Retina (tissue), 1 donor: ENCODE data around the gene RGPD3.
"Not testable (repeated sequence)": the region's sequence is repeated elsewhere in the genome, so short reads cannot be mapped to it uniquely, and the experiment has no call there.

Experiments
- DNase-seq: peaks from one replicate; pipeline ENCODE4 v3.0.0-alpha.2; 2016

The RGPD3 gene

DNA sequence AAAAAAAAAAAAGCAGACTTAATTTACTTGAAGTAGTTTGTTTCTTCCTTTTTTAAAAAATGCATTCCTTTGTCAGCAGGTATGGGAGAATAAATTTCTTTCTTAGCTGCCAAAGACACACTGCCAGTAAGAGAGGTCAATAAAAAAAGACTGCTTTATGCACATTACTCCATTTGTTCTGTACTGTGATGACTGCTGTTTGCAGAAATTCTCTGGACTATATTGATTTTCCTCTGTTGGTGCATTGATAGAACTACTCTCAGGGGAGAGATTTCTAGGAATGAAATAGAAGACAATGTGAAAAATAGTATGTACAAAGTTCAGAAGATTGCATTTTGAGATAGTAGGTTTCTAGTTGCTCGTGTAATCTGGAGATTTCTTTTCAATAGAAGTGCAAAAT, 11.3 kb upstream of the RGPD3 start:
- DNase-seq = not testable (repeated sequence)

DNA sequence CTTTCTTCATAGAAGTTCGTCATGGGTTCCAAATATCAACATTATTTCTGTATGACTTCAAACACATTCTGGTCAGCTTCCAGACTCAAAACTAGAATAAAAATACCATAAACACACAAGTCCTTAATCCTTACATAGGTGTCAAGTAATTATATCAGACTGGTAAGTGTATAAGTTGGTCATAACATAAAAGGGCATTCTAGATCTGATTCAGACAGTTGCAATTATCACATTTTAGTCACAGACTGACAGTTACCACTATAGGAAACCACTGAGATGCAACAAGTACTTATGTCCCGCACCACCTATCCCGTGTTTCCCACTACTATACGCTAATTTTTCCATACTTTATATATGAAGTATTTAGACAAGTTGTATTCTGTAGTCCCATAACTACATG, 9.4 kb upstream of the RGPD3 start:
- DNase-seq = not testable (repeated sequence)

DNA sequence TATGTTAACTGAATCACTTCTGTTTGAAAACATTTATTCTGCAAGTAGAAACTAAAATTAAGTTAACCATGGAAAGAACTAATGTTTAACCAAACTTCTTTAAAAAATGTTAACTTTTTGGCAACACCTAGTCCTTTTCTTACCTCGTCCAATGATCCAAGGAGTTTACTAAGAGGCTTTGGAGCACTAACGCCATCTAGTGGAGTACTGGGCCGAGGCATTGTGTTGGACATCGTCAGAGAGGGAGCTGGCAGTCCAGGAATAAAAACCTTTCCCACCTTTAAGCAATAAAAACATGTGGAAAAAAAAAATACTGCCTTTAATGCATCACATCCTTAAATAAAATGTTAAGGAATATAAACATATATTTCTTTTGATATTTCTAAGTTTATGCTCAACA, 2.4 kb upstream of the RGPD3 start:
- not testable (repeated sequence) for DNase-seq

DNA sequence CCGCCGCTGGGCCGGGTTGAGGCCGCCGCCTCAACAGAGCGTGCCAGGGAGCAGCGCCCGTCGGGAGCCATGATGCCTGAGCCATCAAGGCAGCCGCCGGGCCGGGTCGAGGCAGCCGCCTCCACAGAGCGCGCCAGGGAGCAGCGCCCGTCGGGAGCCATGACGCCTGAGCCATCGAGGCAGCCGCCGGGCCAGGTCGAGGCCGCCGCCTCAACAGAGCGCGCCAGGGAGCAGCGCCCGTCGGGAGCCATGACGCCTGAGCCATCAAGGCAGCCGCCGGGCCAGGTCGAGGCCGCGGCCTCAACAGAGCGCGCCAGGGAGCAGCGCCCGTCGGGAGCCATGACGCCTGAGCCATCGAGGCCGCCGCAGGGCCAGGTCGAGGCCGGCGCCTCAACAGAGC, 697 bp downstream of the RGPD3 start:
- DNase-seq = not testable (repeated sequence)

DNA sequence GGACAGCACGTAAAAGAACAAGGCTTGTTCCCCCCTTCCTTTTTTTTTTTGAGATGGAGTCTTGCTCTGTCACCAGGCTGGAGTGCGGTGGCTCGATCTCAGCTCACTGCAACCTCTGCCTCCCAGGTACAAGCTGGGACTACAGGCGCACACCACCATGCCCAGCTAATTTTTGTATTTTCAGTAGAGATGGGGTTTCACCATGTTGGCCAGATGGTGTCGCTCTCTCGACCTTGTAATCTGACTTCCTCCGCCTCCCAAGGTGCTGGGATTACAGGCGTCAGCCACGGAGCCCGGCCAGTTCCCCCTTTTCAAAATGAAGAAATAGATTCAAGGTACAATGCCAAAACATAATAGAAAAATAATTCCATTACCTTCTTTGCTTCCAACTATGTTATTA, 6.3 kb downstream of the RGPD3 start:
- DNase-seq = not testable (repeated sequence)

DNA sequence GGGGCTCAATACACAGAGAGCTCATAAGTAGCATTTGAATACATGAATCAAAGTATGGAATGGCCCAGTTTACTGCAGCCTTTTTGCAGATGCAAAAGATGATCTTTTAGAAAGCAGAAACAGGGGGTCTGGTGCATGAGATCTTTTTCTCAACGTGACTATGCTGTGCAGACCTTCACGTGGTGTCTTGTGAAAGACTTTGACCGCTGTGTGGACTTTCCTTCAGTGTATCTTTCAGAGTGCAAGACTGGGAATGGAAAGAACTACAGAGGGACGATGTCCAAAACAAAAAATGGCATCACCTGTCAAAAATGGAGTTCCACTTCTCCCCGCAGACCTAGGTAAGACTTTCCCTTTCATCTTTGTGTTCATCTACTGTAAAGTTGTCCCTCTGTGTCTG, 77.5 kb downstream of the RGPD3 start:
- not testable (repeated sequence) for DNase-seq

DNA sequence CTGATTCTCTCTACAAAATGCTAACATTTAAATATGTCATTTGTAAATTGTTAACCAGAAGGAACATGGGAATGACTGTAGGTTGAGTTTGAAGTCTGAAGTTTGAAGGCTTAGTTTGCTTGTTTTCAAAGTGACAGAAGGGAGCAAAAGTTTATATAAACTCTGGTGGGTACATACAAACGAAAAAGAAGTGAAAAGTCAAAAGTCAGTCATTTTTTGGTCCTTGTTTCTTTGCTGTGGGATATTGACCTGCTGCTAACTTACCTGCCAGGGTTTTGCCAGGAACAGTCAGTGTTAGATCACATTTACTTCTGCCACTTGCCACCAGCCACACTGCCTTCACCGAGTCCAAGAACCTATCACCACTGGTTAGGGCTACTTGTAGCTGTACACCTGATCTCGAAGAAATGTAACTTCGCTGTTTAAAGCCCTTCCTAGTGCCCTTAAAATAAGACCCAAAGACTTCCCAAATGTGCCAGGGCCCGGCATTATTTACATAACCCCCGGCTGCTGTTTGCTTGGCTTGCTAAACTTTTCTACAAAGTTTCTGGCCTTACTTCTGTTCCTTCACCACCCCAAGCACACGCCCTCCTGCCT, 79.3 kb downstream of the RGPD3 start:
- DNase-seq = not testable (repeated sequence)

DNA sequence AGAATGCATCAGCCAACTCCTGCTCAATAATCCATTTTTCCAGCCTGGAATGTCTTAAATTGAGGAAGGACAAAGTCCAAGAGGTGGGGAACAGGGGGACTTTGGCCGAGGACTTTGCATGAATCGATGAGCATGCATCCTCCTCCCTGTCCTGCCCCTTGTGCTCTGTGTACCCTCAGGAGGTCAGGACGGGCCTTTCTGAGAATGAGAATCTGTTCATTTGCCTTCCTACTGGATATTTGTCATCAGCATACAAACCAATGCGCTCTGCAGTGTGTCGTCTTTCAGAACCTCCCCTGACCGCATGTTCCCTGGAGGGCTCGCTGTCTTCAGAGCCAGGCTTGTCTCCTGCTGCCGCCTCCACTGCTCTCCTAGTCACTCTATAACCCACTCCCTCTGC, 83.7 kb downstream of the RGPD3 start:
- not testable (repeated sequence) for DNase-seq

DNA sequence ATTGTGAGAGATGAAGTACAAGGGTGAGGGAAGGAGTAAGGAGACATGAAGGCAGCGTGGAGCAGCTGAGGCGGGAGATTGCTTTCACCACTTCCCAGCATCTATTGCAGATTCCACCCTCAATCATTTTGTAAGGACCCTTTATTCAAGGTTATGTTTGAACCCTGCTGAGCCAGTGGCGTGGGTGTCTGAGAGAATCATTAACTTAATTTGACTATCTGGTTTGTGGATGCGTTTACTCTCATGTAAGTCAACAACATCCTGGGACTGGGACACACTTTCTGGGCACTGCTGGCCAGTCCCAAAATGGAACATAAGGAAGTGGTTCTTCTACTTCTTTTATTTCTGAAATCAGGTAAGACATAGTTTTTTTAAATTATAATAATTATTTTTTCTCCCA, 86.3 kb downstream of the RGPD3 start:
- not testable (repeated sequence) for DNase-seq

DNA sequence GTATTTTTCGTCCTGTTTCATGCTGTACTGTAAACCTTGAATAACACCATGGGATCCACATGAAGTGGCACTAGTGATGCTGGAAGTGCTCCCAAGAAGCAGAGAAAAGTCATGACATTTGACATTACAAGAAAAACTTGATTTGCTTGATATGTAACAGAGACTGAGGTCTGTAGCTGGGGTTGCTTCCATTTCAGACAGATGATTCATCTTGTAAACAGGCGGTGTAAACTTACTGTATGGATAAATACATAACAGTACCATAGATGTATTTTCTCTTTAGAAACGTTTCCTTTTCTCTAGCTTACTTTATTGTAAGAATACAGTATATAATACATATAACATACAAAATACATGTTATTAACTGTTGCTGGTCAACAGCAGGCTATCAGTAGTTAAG, 88.6 kb downstream of the RGPD3 start:
- not testable (repeated sequence) for DNase-seq

DNA sequence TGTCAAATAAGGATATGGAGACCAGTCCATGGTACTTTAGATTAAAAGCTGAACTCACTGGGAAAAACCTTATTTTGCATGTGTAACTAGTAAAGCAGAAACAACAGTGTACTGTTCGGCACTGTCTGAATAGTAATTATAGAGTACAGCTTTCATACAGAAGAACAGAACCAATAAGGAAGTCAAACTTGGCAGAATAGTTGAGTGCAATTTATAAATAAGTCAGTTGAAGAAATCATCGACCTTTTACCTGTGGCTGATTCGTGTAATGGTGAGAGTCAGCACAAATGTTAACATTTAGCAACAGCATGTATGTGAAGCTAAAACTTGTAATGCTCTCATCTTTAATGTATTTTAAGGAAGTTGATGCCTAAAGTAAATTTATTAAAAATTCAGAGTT, 99.0 kb downstream of the RGPD3 start:
- not testable (repeated sequence) for DNase-seq

DNA sequence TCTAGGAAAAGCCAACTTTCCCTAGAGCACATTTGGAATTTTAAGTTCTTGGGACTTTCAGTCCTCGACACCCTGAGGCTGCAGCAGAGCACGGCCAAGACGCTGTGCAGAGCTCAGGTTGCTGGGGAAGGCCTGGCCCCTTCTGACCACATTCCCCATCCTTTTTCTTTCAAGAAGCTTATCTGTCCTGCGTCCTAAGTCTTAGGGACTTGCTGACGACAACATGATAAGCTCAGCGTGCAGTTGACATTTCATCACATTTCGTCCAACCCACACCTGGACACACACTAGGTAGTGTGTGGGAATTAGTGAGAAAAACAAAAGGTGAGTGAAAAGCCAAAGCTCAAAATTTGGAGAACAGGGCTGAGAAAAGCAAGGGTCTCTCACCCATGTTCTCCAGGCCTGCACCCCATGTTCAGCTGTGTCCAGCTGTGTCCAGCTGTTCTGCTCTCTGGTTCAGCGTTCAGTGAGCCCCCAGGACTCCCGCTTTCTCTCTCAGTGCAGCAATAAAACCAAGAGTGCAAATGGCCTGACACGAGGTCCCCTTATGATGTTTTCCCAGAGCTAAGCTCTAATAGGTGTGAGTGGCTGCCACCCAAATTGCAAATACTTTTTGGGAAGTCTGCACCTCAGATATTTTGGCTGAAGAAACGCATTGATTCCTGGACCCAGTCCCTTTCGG, 101.9 kb downstream of the RGPD3 start:
- no peak for DNase-seq

DNA sequence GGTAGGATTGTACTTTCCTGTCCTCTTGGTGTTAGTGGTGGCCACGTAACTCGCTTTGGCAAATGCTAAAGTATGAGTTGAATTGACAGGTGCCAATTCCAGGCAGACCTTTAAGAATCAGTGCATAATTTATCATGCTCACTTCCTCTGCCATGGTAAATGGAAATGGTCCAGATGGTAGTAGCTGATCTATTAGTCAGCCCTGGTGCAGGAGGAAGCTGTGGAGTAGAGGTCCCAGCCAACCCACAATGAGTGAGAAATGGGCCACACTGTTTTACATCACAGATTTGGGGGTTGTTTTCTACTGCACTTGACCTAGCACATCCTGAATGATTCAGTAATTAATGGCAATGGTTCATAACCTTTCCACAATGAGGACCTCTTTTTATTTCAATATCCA, 104.4 kb downstream of the RGPD3 start:
- no peak for DNase-seq

DNA sequence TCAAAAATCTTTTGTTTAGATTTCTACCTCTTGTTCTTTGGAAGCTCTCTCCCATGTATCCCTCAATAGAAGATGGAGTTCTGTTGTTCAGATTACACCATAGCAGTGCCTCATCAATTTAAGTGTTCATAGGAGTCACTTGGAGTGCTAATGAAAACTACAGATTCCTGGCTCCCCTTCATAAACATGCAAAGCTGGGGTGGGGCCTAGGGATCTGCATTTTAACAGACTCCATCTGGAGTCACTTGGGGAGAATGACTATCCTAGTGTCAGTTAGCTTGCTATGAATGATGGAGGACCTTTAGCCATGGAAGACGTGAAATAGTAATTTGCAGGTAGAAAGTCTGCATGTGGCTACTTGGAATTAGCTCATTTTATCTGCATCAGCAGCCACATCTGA, 105.4 kb downstream of the RGPD3 start:
- DNase-seq = no peak

DNA sequence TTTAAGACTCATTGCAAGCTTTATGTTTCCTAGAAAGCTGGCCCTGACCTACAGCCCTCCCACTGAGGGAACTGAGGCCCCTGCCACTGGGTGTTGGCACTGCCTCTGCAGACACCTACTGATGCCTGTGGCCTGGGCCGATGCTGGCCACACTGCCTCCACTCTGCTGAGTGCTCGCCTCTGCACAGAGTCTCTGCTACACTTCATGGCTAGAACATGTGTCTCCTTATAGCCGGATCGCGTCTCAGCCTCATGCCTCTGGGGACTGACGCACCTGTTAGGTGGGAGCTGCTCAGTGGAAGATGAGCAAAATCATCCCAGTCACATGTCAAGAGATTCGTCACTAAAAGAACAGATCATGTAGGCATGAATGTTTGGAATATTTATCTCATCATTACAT, 108.7 kb downstream of the RGPD3 start:
- DNase-seq = no peak

DNA sequence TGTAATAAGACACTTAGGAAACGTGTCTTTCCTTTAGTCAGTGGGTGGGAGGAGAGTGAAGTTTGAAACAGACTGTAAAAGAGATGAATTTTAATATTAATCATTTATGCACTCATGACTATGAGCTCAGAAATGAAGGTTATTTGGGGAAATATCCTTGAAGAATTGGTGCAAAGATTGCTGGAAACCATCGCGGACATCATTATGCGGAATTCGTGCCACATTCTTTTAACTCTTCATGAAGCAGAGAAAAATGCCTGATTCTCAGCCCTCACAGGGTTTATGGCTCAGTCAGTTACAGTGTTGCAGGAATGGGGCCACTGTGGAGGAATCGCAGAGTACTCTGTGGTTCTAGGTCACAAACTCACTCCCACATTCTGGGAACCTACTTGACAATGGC, 109.7 kb downstream of the RGPD3 start:
- DNase-seq = no peak

DNA sequence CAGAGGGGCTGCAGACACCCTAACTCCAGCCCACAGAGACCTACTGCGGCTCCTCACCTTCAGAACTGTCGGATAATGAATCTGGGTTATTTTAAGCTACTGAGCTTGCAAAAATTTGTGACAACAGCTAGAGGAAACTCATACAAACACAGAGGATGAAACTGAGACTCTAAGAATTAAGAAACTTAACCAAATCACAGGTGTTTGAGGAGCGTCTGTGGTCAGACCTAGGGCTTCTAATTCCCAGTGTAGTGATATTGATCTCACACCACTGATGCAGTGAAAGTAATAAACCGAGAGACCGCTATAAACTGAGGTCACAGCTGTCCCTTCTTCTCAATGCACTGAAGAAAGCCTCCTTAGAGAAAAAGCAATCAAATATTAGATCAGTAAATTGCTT, 110.1 kb downstream of the RGPD3 start:
- no peak for DNase-seq

DNA sequence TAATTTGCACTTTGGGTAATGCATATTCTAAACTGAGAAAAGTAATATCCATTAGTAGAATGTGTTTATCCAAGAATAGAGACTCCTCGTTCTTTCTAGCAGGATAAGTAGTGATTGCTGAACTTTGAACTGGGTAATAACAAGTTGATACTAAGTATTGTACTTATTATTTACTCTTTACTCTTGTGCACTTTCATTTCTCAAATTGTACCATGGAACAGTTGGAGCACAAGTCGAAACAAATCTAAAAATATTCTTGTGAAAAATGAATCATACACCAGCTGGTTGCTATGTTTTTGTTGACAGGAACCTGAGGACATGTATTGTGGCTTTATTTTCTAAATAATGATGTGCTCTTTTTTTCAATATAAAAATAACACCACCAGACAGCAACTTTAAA, 111.9 kb downstream of the RGPD3 start:
- DNase-seq = no peak

DNA sequence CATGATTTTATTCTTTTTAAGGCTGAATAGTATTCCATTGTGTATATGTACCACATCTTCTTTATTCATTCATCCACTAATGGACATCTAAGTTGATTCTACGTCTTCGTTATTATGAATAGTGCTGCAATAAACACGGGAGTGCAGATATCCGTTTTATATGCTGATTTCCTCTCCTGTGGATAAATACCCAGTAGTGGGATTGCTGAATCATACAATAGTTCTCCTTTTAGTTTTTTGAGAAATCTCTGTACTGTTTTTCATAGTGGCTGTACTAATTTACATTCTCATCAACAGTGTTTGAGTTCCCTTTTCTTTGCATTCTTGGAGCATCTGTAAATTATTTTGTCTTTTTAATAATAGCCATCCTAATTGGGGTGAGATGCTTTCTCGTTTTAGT, 114.5 kb downstream of the RGPD3 start:
- no peak for DNase-seq

DNA sequence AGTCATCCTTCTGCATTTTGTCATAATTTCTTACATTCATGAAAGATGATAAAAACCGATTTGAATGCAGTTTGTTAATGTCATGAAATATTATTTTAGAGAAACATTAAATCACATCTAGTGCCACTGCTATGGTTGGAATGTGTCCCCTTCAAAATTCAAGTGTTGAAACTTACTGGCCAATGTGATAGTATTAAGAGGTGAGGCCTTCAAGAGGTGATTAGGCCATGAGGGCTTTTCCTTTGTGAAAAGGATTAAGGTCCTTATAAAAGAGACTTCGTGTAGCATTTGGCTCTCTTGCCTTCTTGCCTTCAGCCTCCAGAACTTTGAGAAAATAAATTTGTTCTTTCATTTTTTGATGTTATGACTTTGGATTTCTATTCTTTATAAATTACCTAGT, 117.2 kb downstream of the RGPD3 start:
- DNase-seq = no peak

DNA sequence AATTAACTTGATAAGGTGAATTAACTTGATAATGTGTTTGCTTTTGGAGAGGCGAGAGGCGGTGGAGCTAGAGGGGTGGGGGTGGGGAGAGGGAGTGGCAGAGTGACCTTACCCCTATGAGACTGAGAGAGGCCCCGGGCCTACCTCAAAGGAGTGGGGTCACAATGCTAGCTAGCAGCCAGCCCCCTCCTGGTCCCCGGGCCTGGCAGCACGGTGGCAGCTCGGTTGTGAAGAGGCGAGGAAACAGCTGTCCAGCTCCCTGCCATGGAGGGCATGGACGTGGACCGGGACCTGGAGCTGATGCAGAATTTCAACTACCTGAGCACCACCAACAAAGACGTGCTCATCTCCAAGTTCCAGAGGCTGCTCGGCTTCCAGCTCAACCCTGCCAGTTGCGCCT, 123.9 kb downstream of the RGPD3 start:
- no peak for DNase-seq

DNA sequence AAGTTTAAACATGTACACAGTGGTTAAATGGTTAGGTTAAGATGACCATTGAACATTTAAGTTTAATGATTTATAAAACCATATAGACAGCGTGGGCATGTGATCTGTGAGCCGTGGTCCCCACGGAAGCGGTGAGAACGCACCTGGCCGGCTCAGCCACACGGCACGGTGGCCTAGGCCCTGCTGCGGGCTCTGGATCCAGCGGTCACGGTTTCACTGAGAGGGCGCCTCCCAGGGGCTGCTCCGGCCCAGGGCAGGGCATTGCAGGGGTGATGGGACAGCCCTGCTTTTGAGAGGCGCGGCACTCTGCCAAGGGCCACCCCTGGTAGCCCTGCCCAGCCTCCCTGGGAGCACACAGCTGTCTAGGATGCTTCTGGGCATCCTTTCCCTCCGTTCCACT, 124.9 kb downstream of the RGPD3 start:
- DNase-seq = no peak

DNA sequence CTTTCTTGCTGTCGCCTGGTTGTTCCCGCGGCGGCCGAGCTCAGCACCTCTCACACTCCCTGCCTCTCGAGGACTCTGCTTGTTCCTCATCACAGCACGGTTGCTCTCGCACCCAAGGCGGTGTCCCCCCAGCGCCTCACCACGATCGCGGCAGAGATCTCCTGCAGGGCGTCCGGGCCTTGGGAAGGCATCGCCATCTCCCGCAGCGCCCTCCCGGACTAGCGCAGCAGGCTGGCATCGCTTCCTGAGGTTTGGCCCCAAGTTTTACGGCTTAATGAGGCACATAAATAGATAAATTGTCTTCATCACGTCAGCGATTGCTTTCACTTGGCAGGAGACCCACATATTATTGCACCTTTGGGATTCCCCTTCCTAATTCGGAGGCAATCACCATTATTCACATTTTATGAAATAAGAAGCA, 125.4 kb downstream of the RGPD3 start:
- DNase-seq = no peak

DNA sequence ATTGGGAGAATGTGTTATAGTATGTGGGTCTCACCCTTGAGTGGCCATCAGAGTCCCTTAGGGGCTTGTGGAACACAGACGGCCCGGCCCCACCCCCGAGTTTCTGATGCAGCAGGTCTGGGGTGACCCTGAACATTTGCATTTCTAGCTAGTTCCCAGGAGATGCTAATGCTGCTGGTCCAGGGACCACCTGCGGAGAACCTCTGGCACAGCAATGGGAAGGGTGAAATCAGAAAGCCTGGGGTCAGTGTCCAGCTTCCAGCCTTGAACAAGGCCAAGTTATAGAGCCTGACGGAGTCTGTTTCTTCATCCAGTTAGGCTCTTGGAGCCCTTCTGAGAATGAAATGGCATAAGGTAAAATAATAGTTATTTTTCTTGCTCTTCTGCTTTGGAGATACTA, 126.5 kb downstream of the RGPD3 start:
- DNase-seq = no peak
